ENCODE measurements around the gene BAHD1. TPM values are rescaled to one million over a fixed set of nuclear protein-coding genes. Genes with fewer than 3 reads are reported as not detected.

The BAHD1 gene
- total RNA-seq, result 17.1 TPM
- long read RNA-seq, full-length matches to known transcripts, result 9 of 28 reads
- long read RNA-seq, partial matches to known transcripts, result 16 of 28 reads
- long read RNA-seq, other reads (novel, unspliced or antisense), result 3 of 28 reads

- peak within 1 kb of the TSS; percentile 84 for H3K27ac ChIP-seq (replicated peaks)
These were observed at the start of gene BAHD1 for GRCh38 chr15:40440743-40441564. Gene BAHD1, plus strand, starts transcription at chr15:40440953. Its CDS starts 17,512 bp downstream, at chr15:40458465.

GRCh38 chr15:40392986-40393948 lies 47.5 kb upstream of the BAHD1 start:
- intact Hi-C loops (cut with micrococcal nuclease), result no loop called here
- Histone ChIP-seq H3K4me1 (peaks cover 4% of the 10 kb centered on the region), H3K36me3 (peaks cover 42% of the 10 kb centered on the region), H3K4me3 (no peak overlapping the region), H3K27me3 (ENCODE audit: low read depth) (no peaks in the 10 kb centered on the region), H3K9me3 (replicated peaks) (no peaks in the 10 kb centered on the region), H3K27ac (replicated peaks) (no peak overlapping the region)
- TF ChIP-seq CTCF (IDR thresholded peaks at IDR 0.05; ENCODE audit: borderline replicate concordance), result no peak
- no peak for DNase-seq

More at GRCh38 chr15:40440743-40441564, at the start of gene BAHD1:
- Histone ChIP-seq H3K9me3 (replicated peaks) (no peaks in the 10 kb centered on the region), H3K4me3 (peak within 1 kb of the TSS; percentile 96), H3K27me3 (ENCODE audit: low read depth) (peaks cover 20% of the 10 kb centered on the region), H3K36me3 (no peaks in the 10 kb centered on the region), H3K4me1 (peaks cover 88% of the 10 kb centered on the region)
- intact Hi-C loops (cut with micrococcal nuclease), result no loop called here
- TF ChIP-seq CTCF (IDR thresholded peaks at IDR 0.05; ENCODE audit: borderline replicate concordance), result no peak
- DNase-seq, result peak; percentile 98

GRCh38 chr15:40397688-40398412 lies 42.9 kb upstream of the BAHD1 start:
- TF ChIP-seq CTCF (IDR thresholded peaks at IDR 0.05; ENCODE audit: borderline replicate concordance), result no peak
- H3K4me3 ChIP-seq, result no peak overlapping the region
- H3K9me3 ChIP-seq (replicated peaks), result no peaks in the 10 kb centered on the region
- DNase-seq, result no peak
- H3K27me3 ChIP-seq (ENCODE audit: low read depth), result no peaks in the 10 kb centered on the region
- intact Hi-C loops (cut with micrococcal nuclease), result no loop called here
- H3K36me3 ChIP-seq, result peaks cover 15% of the 10 kb centered on the region
- H3K4me1 ChIP-seq, result peaks cover 4% of the 10 kb centered on the region
- peak overlapping the region; percentile 42 for H3K27ac ChIP-seq (replicated peaks)

- H3K4me3 ChIP-seq, result no peak overlapping the region
- H3K4me1 ChIP-seq, result peaks cover 4% of the 10 kb centered on the region
- no peak overlapping the region for H3K27ac ChIP-seq (replicated peaks)
- no peaks in the 10 kb centered on the region for H3K9me3 ChIP-seq (replicated peaks)
- intact Hi-C loops (cut with micrococcal nuclease), result no loop called here
- H3K36me3 ChIP-seq, result peaks cover 9% of the 10 kb centered on the region
- DNase-seq, result no peak
- H3K27me3 ChIP-seq (ENCODE audit: low read depth), result no peaks in the 10 kb centered on the region
- no peak for TF ChIP-seq CTCF (IDR thresholded peaks at IDR 0.05; ENCODE audit: borderline replicate concordance)
These were observed 42.3 kb upstream of the BAHD1 start for GRCh38 chr15:40398413-40398873.

GRCh38 chr15:40399370-40399769 lies 41.4 kb upstream of the BAHD1 start:
- no peak overlapping the region for H3K27ac ChIP-seq (replicated peaks)
- no peaks in the 10 kb centered on the region for H3K27me3 ChIP-seq (ENCODE audit: low read depth)
- intact Hi-C loops (cut with micrococcal nuclease), result no loop called here
- no peak overlapping the region for H3K4me3 ChIP-seq
- no peak for DNase-seq
- no peaks in the 10 kb centered on the region for H3K36me3 ChIP-seq
- H3K9me3 ChIP-seq (replicated peaks), result no peaks in the 10 kb centered on the region
- TF ChIP-seq CTCF (IDR thresholded peaks at IDR 0.05; ENCODE audit: borderline replicate concordance), result no peak
- peaks cover 4% of the 10 kb centered on the region for H3K4me1 ChIP-seq
